Keratinocyte (primary cell): ENCODE measurements around the gene NDRG2. TPM values are rescaled to one million over a fixed set of nuclear protein-coding genes. Genes with fewer than 3 reads are reported as not detected.

ENCODE experiments used
- DNase-seq: peaks from one replicate; pipeline ENCODE4 v3.0.0-alpha.2; 2011; ENCODE audit warnings: low read depth, missing footprints, low spot score
- FAIRE-seq: peaks from 2 replicates; lab custom pipeline; 2011; peaks lifted over from hg19 to GRCh38; lab: Jason Lieb, UNC
- H2AFZ ChIP-seq: 2 replicates; pipeline ENCODE4 v1.6.0; 2012; ENCODE audit warnings: low read length, control low read depth, inconsistent platforms; ENCODE audit not compliant: control insufficient read depth
- H3K27ac ChIP-seq: 2 replicates; pipeline ENCODE4 v1.5.1; 2011; ENCODE audit warnings: low read length; ENCODE audit not compliant: control insufficient read depth, insufficient read depth
- H3K27me3 ChIP-seq: 3 replicates; pipeline ENCODE4 v1.6.0; 2011; ENCODE audit warnings: low read length; ENCODE audit not compliant: control insufficient read depth, insufficient read depth; ENCODE audit errors: extremely low read depth
- H3K36me3 ChIP-seq, 2 experiments: 2 replicates in 1 of 2; 3 replicates in 1 of 2; pipeline ENCODE4 v1.5.1; 2011; ENCODE audit warnings: low read length in 2 of 2, mild to moderate bottlenecking in 1 of 2; ENCODE audit not compliant: control insufficient read depth in 2 of 2, insufficient read depth in 2 of 2; ENCODE audit errors: extremely low read depth in 1 of 2
- H3K4me1 ChIP-seq: 3 replicates; pipeline ENCODE4 v1.5.1; 2011; ENCODE audit warnings: low read length; ENCODE audit not compliant: control insufficient read depth, insufficient read depth; ENCODE audit errors: extremely low read depth
- H3K4me2 ChIP-seq: 3 replicates; pipeline ENCODE4 v1.6.0; 2011; ENCODE audit warnings: low read depth, low read length; ENCODE audit not compliant: control insufficient read depth, insufficient read depth; ENCODE audit errors: extremely low read depth
- H3K4me3 ChIP-seq, 3 experiments: fragments of 200-600 bp in 1 of 3; sonication (generic) in 1 of 3; 2 replicates in 2 of 3; 3 replicates in 1 of 3; pipeline ENCODE4 v1.5.1; 2011 to 2016; ENCODE audit warnings: low read length in 3 of 3, mild to moderate bottlenecking in 3 of 3, control low read depth in 2 of 3, inconsistent platforms in 1 of 3, low read depth in 1 of 3, mixed read lengths in 1 of 3, mixed run types in 1 of 3, moderate library complexity in 1 of 3; ENCODE audit not compliant: control insufficient read depth in 2 of 3, insufficient read depth in 2 of 3; ENCODE audit errors: extremely low read depth in 1 of 3
- H3K79me2 ChIP-seq: 2 replicates; pipeline ENCODE4 v1.6.0; 2012; ENCODE audit warnings: low read length; ENCODE audit not compliant: control insufficient read depth, insufficient read depth
- H3K9ac ChIP-seq: 3 replicates; pipeline ENCODE4 v1.6.0; 2011; ENCODE audit warnings: low read length; ENCODE audit not compliant: control insufficient read depth, insufficient read depth; ENCODE audit errors: extremely low read depth
- H3K9me1 ChIP-seq: 3 replicates; pipeline ENCODE4 v1.6.0; 2011; ENCODE audit warnings: low read length; ENCODE audit not compliant: control insufficient read depth, insufficient read depth; ENCODE audit errors: extremely low read depth
- H3K9me3 ChIP-seq: 2 replicates; pipeline ENCODE4 v1.5.1; 2012; ENCODE audit warnings: low read depth, low read length; ENCODE audit not compliant: control insufficient read depth
- H4K20me1 ChIP-seq: 3 replicates; pipeline ENCODE4 v1.6.0; 2011; ENCODE audit warnings: low read length; ENCODE audit not compliant: control insufficient read depth, insufficient read depth; ENCODE audit errors: extremely low read depth
- CTCF ChIP-seq, 3 experiments: IDR thresholded peaks in 1 of 3; conservative IDR thresholded peaks in 1 of 3; optimal IDR thresholded peaks in 1 of 3; 2 replicates in 2 of 3; 3 replicates in 1 of 3; pipeline versions ENCODE3 to v1.5.1; 2011; ENCODE audit warnings: low read length in 3 of 3, mild to moderate bottlenecking in 3 of 3, moderate library complexity in 2 of 3, control low read depth in 1 of 3, inconsistent platforms in 1 of 3; ENCODE audit not compliant: insufficient read depth in 2 of 3; ENCODE audit errors: extremely low read depth in 1 of 3
- EZH2 ChIP-seq: IDR thresholded peaks from one replicate; pipeline ENCODE4 v1.6.1; 2012; ENCODE audit warnings: inconsistent platforms, mild to moderate bottlenecking, low read length, moderate library complexity
- dilution Hi-C: fragments of 300-500 bp; cut with MboI; formaldehyde crosslinking; loops from one replicate; pipeline ENCODE4 v1.7.0; 2020; ENCODE audit warnings: low sequenced_read_pairs; ENCODE audit not compliant: extremely low pct_ligation_motif_present
- polyA plus RNA-seq, 5 experiments: library from polyadenylated mRNA; depleted of rRNA in 3 of 5; stranded (reverse) in 3 of 5; stranded (forward) in 1 of 5; unstranded in 1 of 5; fragments of >200 nt; gene quantifications; 1 replicate in 1 of 5; 2 replicates in 3 of 5; 3 replicates in 1 of 5; pipeline versions ENCODE4 v1.2.1 to v1.2.3, GENCODE V29; 2011 to 2012; ENCODE audit warnings: missing spikeins in 2 of 5, low read depth in 1 of 5, low replicate concordance in 1 of 5

NDRG2 gene
- polyA plus RNA-seq, 1 donor (not counting 4 experiments of a cell fraction or from before 2014, with no cell fraction given): 11.1 TPM

GRCh38 chr14:21033133-21033698 lies 8.4 kb upstream of the NDRG2 start:
- Histone ChIP-seq H3K9me1 (no peaks in the 10 kb centered on the region), H3K4me3 (no peak overlapping the region), H3K4me1 (no peaks in the 10 kb centered on the region), H3K79me2 (no peaks in the 10 kb centered on the region), H3K27ac (no peak overlapping the region), H3K9ac (no peak overlapping the region), H3K36me3 (no peaks in the 10 kb centered on the region), H3K9me3 (no peaks in the 10 kb centered on the region), H3K4me2 (no peak overlapping the region), H4K20me1 (no peaks in the 10 kb centered on the region), H2AFZ (no peak overlapping the region), H3K27me3 (peaks cover 3% of the 10 kb centered on the region)
- dilution Hi-C loops: no loop called here
- FAIRE-seq: no peak
- DNase-seq: no peak
- TF ChIP-seq CTCF (optimal IDR thresholded peaks at IDR 0.05 in 1 of 3, IDR thresholded peaks at IDR 0.05 in 1 of 3, conservative IDR thresholded peaks at IDR 0.05 in 1 of 3; ENCODE audit: extremely low read depth in 1 of 3, insufficient read depth in 2 of 3, low read length in 3 of 3) (no peak), EZH2 (no peak)

GRCh38 chr14:21032326-21033132 lies 7.7 kb upstream of the NDRG2 start:
- DNase-seq (no peak), FAIRE-seq (no peak)
- Histone ChIP-seq H3K79me2 (no peaks in the 10 kb centered on the region), H3K4me3 (no peak overlapping the region), H3K9me1 (no peaks in the 10 kb centered on the region), H3K9me3 (no peaks in the 10 kb centered on the region), H4K20me1 (no peaks in the 10 kb centered on the region), H3K9ac (no peak overlapping the region), H3K36me3 (no peaks in the 10 kb centered on the region), H3K4me2 (no peak overlapping the region), H3K27ac (no peak overlapping the region), H3K27me3 (peaks cover 3% of the 10 kb centered on the region), H3K4me1 (no peaks in the 10 kb centered on the region), H2AFZ (no peak overlapping the region)
- dilution Hi-C loops: no loop called here
- TF ChIP-seq EZH2 (no peak), CTCF (optimal IDR thresholded peaks at IDR 0.05 in 1 of 3, IDR thresholded peaks at IDR 0.05 in 1 of 3, conservative IDR thresholded peaks at IDR 0.05 in 1 of 3; ENCODE audit: extremely low read depth in 1 of 3, insufficient read depth in 2 of 3, low read length in 3 of 3) (no peak)
